ENCODE measurements around the gene PPP2CA. TPM values are rescaled to one million over a fixed set of nuclear protein-coding genes. Genes with fewer than 3 reads are reported as not detected.

Gene PPP2CA
- total and polyA plus RNA-seq, 2 of the 13 experiments (the other 11 are each of a cell fraction or from before 2014, with no cell fraction given): 82.4 to 171 TPM

DNA sequence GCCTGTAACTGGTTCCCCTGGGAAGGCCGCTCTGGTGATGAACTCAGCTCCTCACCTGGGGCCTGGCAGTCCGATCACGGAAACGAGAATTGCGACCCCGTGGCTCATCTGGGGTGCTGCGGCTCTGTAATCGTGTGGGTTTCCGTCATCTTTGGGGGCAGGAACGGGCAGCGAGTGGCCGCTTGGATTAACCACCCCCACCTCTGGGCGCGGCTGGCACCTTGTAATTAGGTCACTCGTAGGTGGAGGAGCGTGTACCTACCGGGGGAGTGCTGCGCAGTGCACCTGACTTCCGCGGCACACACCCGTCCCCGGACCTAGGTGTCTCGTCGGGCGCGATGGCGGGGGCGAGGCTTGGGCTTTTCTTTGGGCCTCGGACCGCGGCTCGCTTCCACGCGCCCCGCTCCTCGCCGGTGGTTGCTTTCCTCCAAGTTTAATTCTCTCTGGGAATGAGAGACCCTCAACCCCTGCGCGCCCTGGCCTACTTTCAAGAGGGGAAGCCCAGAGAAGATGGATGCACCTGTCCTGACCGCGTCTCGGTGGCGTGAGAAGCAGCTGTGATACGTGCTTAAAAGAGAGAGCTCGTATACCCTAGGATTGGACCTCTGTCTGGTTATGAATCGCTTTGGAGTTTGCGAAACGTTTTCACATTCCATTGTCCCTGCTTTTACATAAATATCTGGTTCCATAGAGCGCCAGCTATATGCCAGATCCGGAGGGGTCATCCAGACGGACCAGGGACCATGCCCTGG, 744 bp upstream of the PPP2CA start (continued):
- TF ChIP-seq LRRFIP1 (CRISPR knock-in tag; conservative IDR thresholded peaks at IDR 0.05): no peak
- TF ChIP-seq, protein P1, sequence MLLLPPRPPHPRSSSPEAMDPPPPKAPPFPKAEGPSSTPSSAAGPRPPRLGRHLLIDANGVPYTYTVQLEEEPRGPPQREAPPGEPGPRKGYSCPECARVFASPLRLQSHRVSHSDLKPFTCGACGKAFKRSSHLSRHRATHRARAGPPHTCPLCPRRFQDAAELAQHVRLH (CRISPR knock-in tag; IDR thresholded peaks at IDR 0.05; ENCODE audit: borderline replicate concordance, low read depth): no peak
- TF ChIP-seq FOXO4 (CRISPR knock-in tag; conservative IDR thresholded peaks at IDR 0.05): no peak
- TF ChIP-seq MEIS2 (CRISPR knock-in tag; IDR thresholded peaks at IDR 0.05): no peak
- no peak for TF ChIP-seq SIX4 (CRISPR knock-in tag; IDR thresholded peaks at IDR 0.05)
- no peak for TF ChIP-seq SKI (IDR thresholded peaks at IDR 0.05; ENCODE audit: partially characterized antibody)
- TF ChIP-seq SOX6 (IDR thresholded peaks at IDR 0.05): no peak
- TF ChIP-seq SOX6 (CRISPR knock-in tag; IDR thresholded peaks at IDR 0.05): peak; percentile 41
- no peak for TF ChIP-seq ZNF777 (CRISPR knock-in tag; IDR thresholded peaks at IDR 0.05)
- no peak for TF ChIP-seq TFDP1 (CRISPR knock-in tag; IDR thresholded peaks at IDR 0.05; ENCODE audit: borderline replicate concordance)
- TF ChIP-seq, protein P2, sequence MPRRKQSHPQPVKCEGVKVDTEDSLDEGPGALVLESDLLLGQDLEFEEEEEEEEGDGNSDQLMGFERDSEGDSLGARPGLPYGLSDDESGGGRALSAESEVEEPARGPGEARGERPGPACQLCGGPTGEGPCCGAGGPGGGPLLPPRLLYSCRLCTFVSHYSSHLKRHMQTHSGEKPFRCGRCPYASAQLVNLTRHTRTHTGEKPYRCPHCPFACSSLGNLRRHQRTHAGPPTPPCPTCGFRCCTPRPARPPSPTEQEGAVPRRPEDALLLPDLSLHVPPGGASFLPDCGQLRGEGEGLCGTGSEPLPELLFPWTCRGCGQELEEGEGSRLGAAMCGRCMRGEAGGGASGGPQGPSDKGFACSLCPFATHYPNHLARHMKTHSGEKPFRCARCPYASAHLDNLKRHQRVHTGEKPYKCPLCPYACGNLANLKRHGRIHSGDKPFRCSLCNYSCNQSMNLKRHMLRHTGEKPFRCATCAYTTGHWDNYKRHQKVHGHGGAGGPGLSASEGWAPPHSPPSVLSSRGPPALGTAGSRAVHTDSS (CRISPR knock-in tag; conservative IDR thresholded peaks at IDR 0.05): no peak
- TF ChIP-seq RELA (CRISPR knock-in tag; IDR thresholded peaks at IDR 0.05): 0 out of 2 replicates have a peak, but pooled peaks have one; percentile 35
- TF ChIP-seq, protein P3, sequence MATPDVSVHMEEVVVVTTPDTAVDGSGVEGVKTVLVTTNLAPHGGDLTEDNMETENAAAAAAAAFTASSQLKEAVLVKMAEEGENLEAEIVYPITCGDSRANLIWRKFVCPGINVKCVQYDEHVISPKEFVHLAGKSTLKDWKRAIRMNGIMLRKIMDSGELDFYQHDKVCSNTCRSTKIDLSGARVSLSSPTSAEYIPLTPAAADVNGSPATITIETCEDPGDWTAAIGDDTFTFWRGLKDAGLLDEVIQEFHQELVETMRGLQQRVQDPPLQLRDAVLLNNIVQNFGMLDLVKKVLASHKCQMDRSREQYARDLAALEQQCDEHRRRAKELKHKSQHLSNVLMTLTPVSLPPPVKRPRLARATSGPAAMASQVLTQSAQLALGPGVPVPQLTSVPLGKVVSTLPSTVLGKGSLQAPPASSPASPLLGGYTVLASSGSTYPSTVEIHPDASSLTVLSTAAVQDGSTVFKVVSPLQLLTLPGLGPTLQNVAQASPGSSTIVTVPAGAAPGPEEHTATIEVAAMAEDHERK (CRISPR knock-in tag; IDR thresholded peaks at IDR 0.05; ENCODE audit: low read depth): no peak
- TF ChIP-seq STAG1 (CRISPR knock-in tag; IDR thresholded peaks at IDR 0.05): no peak
- TF ChIP-seq, protein P4, sequence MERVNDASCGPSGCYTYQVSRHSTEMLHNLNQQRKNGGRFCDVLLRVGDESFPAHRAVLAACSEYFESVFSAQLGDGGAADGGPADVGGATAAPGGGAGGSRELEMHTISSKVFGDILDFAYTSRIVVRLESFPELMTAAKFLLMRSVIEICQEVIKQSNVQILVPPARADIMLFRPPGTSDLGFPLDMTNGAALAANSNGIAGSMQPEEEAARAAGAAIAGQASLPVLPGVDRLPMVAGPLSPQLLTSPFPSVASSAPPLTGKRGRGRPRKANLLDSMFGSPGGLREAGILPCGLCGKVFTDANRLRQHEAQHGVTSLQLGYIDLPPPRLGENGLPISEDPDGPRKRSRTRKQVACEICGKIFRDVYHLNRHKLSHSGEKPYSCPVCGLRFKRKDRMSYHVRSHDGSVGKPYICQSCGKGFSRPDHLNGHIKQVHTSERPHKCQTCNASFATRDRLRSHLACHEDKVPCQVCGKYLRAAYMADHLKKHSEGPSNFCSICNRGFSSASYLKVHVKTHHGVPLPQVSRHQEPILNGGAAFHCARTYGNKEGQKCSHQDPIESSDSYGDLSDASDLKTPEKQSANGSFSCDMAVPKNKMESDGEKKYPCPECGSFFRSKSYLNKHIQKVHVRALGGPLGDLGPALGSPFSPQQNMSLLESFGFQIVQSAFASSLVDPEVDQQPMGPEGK (CRISPR knock-in tag; IDR thresholded peaks at IDR 0.05): no peak
- TF ChIP-seq ZFX (CRISPR knock-in tag; IDR thresholded peaks at IDR 0.05; ENCODE audit: low read depth): peak; percentile 94
- no peak for TF ChIP-seq RARG (CRISPR knock-in tag; IDR thresholded peaks at IDR 0.05; ENCODE audit: low read depth)
- no peak for TF ChIP-seq CBX1 (IDR thresholded peaks at IDR 0.05; ENCODE audit: low read depth)
- no peak for TF ChIP-seq ZFYVE20 (CRISPR knock-in tag; IDR thresholded peaks at IDR 0.05; ENCODE audit: borderline replicate concordance, low read depth)

Data from HepG2 (cell line).